Fibroblast of gingiva (primary cell): Measurements from ENCODE around the gene CHMP4B.

ENCODE experiments used
- DNase-seq: peaks from one replicate; pipeline ENCODE4 v3.0.0-alpha.2; 2011; ENCODE audit warnings: low read depth

CHMP4B gene

GRCh38 chr20:33821270-33821836 lies 10.2 kb downstream of the CHMP4B start:
- DNase-seq, result no peak

- DNase-seq, result no peak
Observed at GRCh38 chr20:33822423-33822822, 11.3 kb downstream of the CHMP4B start.

- no peak for DNase-seq
Observed at GRCh38 chr20:33822991-33823390, 11.8 kb downstream of the CHMP4B start.

- DNase-seq, result no peak
Observed at GRCh38 chr20:33824852-33825251, 13.7 kb downstream of the CHMP4B start.

- no peak for DNase-seq
Observed at GRCh38 chr20:33825340-33826269, 14.5 kb downstream of the CHMP4B start.

- DNase-seq, result no peak
Observed at GRCh38 chr20:33826270-33826897, 15.2 kb downstream of the CHMP4B start.

- no peak for DNase-seq
Observed at GRCh38 chr20:33827109-33827508, 16.0 kb downstream of the CHMP4B start.

GRCh38 chr20:33827634-33828325 lies 16.6 kb downstream of the CHMP4B start:
- no peak for DNase-seq

- no peak for DNase-seq
Observed at GRCh38 chr20:33828326-33828844, 17.2 kb downstream of the CHMP4B start.

- DNase-seq, result no peak
Observed at GRCh38 chr20:33828967-33829560, 17.9 kb downstream of the CHMP4B start.

GRCh38 chr20:33829636-33830035 lies 18.5 kb downstream of the CHMP4B start:
- DNase-seq, result no peak

GRCh38 chr20:33830371-33830770 lies 19.2 kb downstream of the CHMP4B start:
- DNase-seq, result no peak

- DNase-seq, result no peak
Observed at GRCh38 chr20:33832103-33832804, 21.1 kb downstream of the CHMP4B start.

GRCh38 chr20:33833333-33833732 lies 22.2 kb downstream of the CHMP4B start:
- no peak for DNase-seq

- DNase-seq, result peak; percentile 14
Observed at GRCh38 chr20:33835615-33836172, 24.5 kb downstream of the CHMP4B start.

- no peak for DNase-seq
Observed at GRCh38 chr20:33836277-33836676, 25.1 kb downstream of the CHMP4B start.

GRCh38 chr20:33837096-33837830 lies 26.1 kb downstream of the CHMP4B start:
- no peak for DNase-seq

GRCh38 chr20:33838035-33838864 lies 27.1 kb downstream of the CHMP4B start:
- DNase-seq, result no peak

GRCh38 chr20:33839591-33839990 lies 28.4 kb downstream of the CHMP4B start:
- DNase-seq, result no peak
